Muscle layer of duodenum (tissue), 2 donors: ENCODE results near the gene C19orf33.

Source experiments
- H3K27ac ChIP-seq: one replicate; pipeline ENCODE4 v1.7.0; 2013; ENCODE audit warnings: mild to moderate bottlenecking, low read length
- H3K27me3 ChIP-seq: one replicate; pipeline ENCODE4 v1.7.0; 2013; ENCODE audit warnings: low read depth, mild to moderate bottlenecking, control low read depth, low read length
- H3K36me3 ChIP-seq, 2 donors: one replicate each; pipeline ENCODE4 v1.7.0; 2013; ENCODE audit warnings: low read length in 2 of 2, control low read depth in 1 of 2, mild to moderate bottlenecking in 1 of 2; ENCODE audit not compliant: insufficient read depth in 2 of 2, control insufficient read depth in 1 of 2
- H3K4me1 ChIP-seq, 2 donors: one replicate each; pipeline ENCODE4 v1.7.0; 2013; ENCODE audit warnings: low read length in 2 of 2, mild to moderate bottlenecking in 2 of 2, control low read depth in 1 of 2, moderate library complexity in 1 of 2; ENCODE audit not compliant: insufficient read depth in 2 of 2, control insufficient read depth in 1 of 2
- H3K4me3 ChIP-seq, 2 donors: one replicate each; pipeline ENCODE4 v1.7.0; 2013; ENCODE audit warnings: low read length in 2 of 2, low read depth in 1 of 2, mild to moderate bottlenecking in 1 of 2
- H3K9me3 ChIP-seq, 2 donors: one replicate each; pipeline ENCODE4 v1.7.0; 2013; ENCODE audit warnings: low read length in 2 of 2, control low read depth in 1 of 2, mild to moderate bottlenecking in 1 of 2; ENCODE audit not compliant: control insufficient read depth in 1 of 2
- donor health status: healthy.

Gene C19orf33

GRCh38 chr19:38351865-38352395 lies 47.9 kb downstream of the C19orf33 start:
- H3K27ac ChIP-seq: no peak overlapping the region
- H3K27me3 ChIP-seq: peaks cover 8% of the 10 kb centered on the region
- no peaks in the 10 kb centered on the region for H3K4me1 ChIP-seq
- no peaks in the 10 kb centered on the region for H3K36me3 ChIP-seq
- H3K4me3 ChIP-seq: no peak overlapping the region
- no peaks in the 10 kb centered on the region for H3K9me3 ChIP-seq

- Histone ChIP-seq H3K36me3 (no peaks in the 10 kb centered on the region), H3K4me3 (no peak overlapping the region), H3K27me3 (peaks cover 8% of the 10 kb centered on the region), H3K27ac (no peak overlapping the region), H3K4me1 (no peaks in the 10 kb centered on the region), H3K9me3 (no peaks in the 10 kb centered on the region)
Measured at GRCh38 chr19:38352611-38353010, 48.6 kb downstream of the C19orf33 start.
